GM18508 (cell line): Measurements from ENCODE around the gene TRPM3.
"Not testable (repeated sequence)": the region's sequence is repeated elsewhere in the genome, so short reads cannot be mapped to it uniquely, and the experiment has no call there.

Experiments
- ATAC-seq: cut with Tn5 transposase; IDR thresholded peaks from one replicate; pipeline ENCODE4 v1.9.1; 2021; ENCODE audit warnings: moderate number of reproducible peaks; ENCODE audit not compliant: insufficient read depth, unreplicated experiment

Gene TRPM3

GRCh38 chr9:71004196-71004595, 117.2 kb downstream of the TRPM3 start:
- ATAC-seq, result no peak

GRCh38 chr9:71003346-71003745, 118.1 kb downstream of the TRPM3 start:
- ATAC-seq, result no peak

GRCh38 chr9:71001780-71002386, 119.5 kb downstream of the TRPM3 start:
- ATAC-seq, result no peak

GRCh38 chr9:70998962-70999361, 122.5 kb downstream of the TRPM3 start:
- ATAC-seq, result no peak

- no peak for ATAC-seq
These were observed 125.9 kb downstream of the TRPM3 start for GRCh38 chr9:70995511-70995910.

GRCh38 chr9:70994582-70994981, 126.8 kb downstream of the TRPM3 start:
- ATAC-seq, result no peak

- no peak for ATAC-seq
These were observed 132.9 kb downstream of the TRPM3 start for GRCh38 chr9:70988551-70988950.

GRCh38 chr9:70987986-70988385, 133.4 kb downstream of the TRPM3 start:
- no peak for ATAC-seq

- ATAC-seq, result no peak
These were observed 134.4 kb downstream of the TRPM3 start for GRCh38 chr9:70986984-70987383.

- ATAC-seq, result no peak
These were observed 137.6 kb downstream of the TRPM3 start for GRCh38 chr9:70983723-70984295.

GRCh38 chr9:70981312-70981711, 140.1 kb downstream of the TRPM3 start:
- no peak for ATAC-seq

- ATAC-seq, result no peak
These were observed 141.5 kb downstream of the TRPM3 start for GRCh38 chr9:70979966-70980365.

- ATAC-seq, result no peak
These were observed 143.3 kb downstream of the TRPM3 start for GRCh38 chr9:70978085-70978484.

- no peak for ATAC-seq
These were observed 145.6 kb downstream of the TRPM3 start for GRCh38 chr9:70975821-70976220.

GRCh38 chr9:70971723-70972122, 149.7 kb downstream of the TRPM3 start:
- ATAC-seq, result no peak

GRCh38 chr9:70966380-70966779, 155.0 kb downstream of the TRPM3 start:
- ATAC-seq, result not testable (repeated sequence)

GRCh38 chr9:70964861-70965260, 156.6 kb downstream of the TRPM3 start:
- no peak for ATAC-seq

GRCh38 chr9:70963554-70963953, 157.9 kb downstream of the TRPM3 start:
- ATAC-seq, result no peak

GRCh38 chr9:70962761-70963440, 158.5 kb downstream of the TRPM3 start:
- ATAC-seq, result no peak

GRCh38 chr9:70959366-70959765, 162.1 kb downstream of the TRPM3 start:
- no peak for ATAC-seq

- ATAC-seq, result no peak
These were observed 166.8 kb downstream of the TRPM3 start for GRCh38 chr9:70954596-70955143.

- no peak for ATAC-seq
These were observed 167.3 kb downstream of the TRPM3 start for GRCh38 chr9:70954126-70954525.
